ENCODE results near the gene C6orf120. TPM values are rescaled to one million over a fixed set of nuclear protein-coding genes. Genes with fewer than 3 reads are reported as not detected.
"Not testable (repeated sequence)": the region's sequence is repeated elsewhere in the genome, so short reads cannot be mapped to it uniquely, and the experiment has no call there.

Gene C6orf120
- total and polyA plus RNA-seq, 9 of the 15 experiments (the other 6 are each of a cell fraction or from before 2014, with no cell fraction given) = 7.7 to 44.9 (median 34.8) TPM

GRCh38 chr6:169697115-169697514 is 4.8 kb upstream of the C6orf120 start (continued):
- peak; percentile 44; the same call in 1 of the 2 replicates for TF ChIP-seq REST (IDR thresholded peaks at IDR 0.05; ENCODE audit: borderline replicate concordance)
- not testable (repeated sequence) for TF ChIP-seq REST (CRISPR knock-in tag; IDR thresholded peaks at IDR 0.05; ENCODE audit: low read depth)
- TF ChIP-seq KDM1A (IDR thresholded peaks at IDR 0.05) = peak in 1 of 2 experiments; percentile 20; a peak in 1 of 4 replicates
- 0 out of 2 replicates have a peak, but pooled peaks have one; percentile 17 for TF ChIP-seq CTBP1 (IDR thresholded peaks at IDR 0.05; ENCODE audit: borderline replicate concordance)
- TF ChIP-seq SMC3 (conservative IDR thresholded peaks at IDR 0.05; ENCODE audit: insufficient read depth, low read depth, low read length) = peak; percentile 62; the same call in 1 of the 2 replicates

Measured in K562 (cell line).